HepG2 (cell line): Measurements from ENCODE around the gene GNAI2. TPM values are rescaled to one million over a fixed set of nuclear protein-coding genes. Genes with fewer than 3 reads are reported as not detected.
A peak's percentile ranks its signal among the peaks of the same experiment; 100 is the strongest.

ENCODE experiments used
- EHMT2 ChIP-seq: fragments of 200-600 bp; sonication (generic); IDR thresholded peaks from 2 replicates; pipeline ENCODE4 v1.7.0; 2017; ENCODE audit warnings: antibody characterized with exemption, low read depth, low read length, borderline replicate concordance
- HDAC6 ChIP-seq: fragments of 200-600 bp; sonication (generic); IDR thresholded peaks from 2 replicates; pipeline ENCODE4 v1.7.0; 2017; ENCODE audit warnings: mild to moderate bottlenecking, antibody characterized with exemption, low read length, low read depth
- MAFG ChIP-seq: sonication (generic); formaldehyde crosslinking; IDR thresholded peaks from 2 replicates; pipeline ENCODE4 v1.5.1; 2020; ENCODE audit warnings: mild to moderate bottlenecking, missing genetic modification reagents
- NAIF1 ChIP-seq: sonication (generic); formaldehyde crosslinking; IDR thresholded peaks from 2 replicates; pipeline ENCODE4 v1.5.0; 2020; ENCODE audit warnings: mild to moderate bottlenecking, missing genetic modification reagents, borderline replicate concordance
- PRPF4 ChIP-seq: fragments of 200-400 bp; formaldehyde crosslinking; IDR thresholded peaks from 2 replicates; pipeline ENCODE4 v1.6.1; 2016; ENCODE audit warnings: low read length, low read depth; ENCODE audit not compliant: poor library complexity, severe bottlenecking
- RBM22 ChIP-seq: fragments of 200-400 bp; formaldehyde crosslinking; optimal IDR thresholded peaks from 2 replicates; pipeline ENCODE3; 2017; ENCODE audit warnings: mild to moderate bottlenecking, low read length, moderate library complexity
- RFX1 ChIP-seq: fragments of 450-650 bp; IDR thresholded peaks from 2 replicates; pipeline ENCODE4 v1.6.1; 2017
- RFXAP ChIP-seq: sonication (generic); formaldehyde crosslinking; IDR thresholded peaks from 2 replicates; pipeline ENCODE4 v1.4.0; 2020; ENCODE audit warnings: missing genetic modification reagents, borderline replicate concordance
- SIN3A ChIP-seq: IDR thresholded peaks from 2 replicates; pipeline ENCODE4 v1.6.1; 2011; ENCODE audit warnings: low read depth, mild to moderate bottlenecking, control low read depth, low read length, borderline replicate concordance
- SIX1 ChIP-seq: sonication (generic); formaldehyde crosslinking; IDR thresholded peaks from 2 replicates; pipeline ENCODE4 v1.4.0; 2020; ENCODE audit warnings: missing genetic modification reagents, borderline replicate concordance
- TGIF2 ChIP-seq: IDR thresholded peaks from 2 replicates; pipeline ENCODE4 v1.6.1; 2016; ENCODE audit warnings: control low read depth, missing compliant biosample characterization
- XBP1 ChIP-seq: sonication (generic); formaldehyde crosslinking; IDR thresholded peaks from 2 replicates; pipeline ENCODE4 v1.5.0; 2020; ENCODE audit warnings: missing genetic modification reagents
- ZNF530 ChIP-seq: sonication (generic); formaldehyde crosslinking; IDR thresholded peaks from 2 replicates; pipeline ENCODE4 v1.5.0; 2020; ENCODE audit warnings: low read depth, mild to moderate bottlenecking, missing genetic modification reagents
- ZNF768 ChIP-seq: sonication (generic); formaldehyde crosslinking; IDR thresholded peaks from 2 replicates; pipeline ENCODE4 v1.4.0; 2020; ENCODE audit warnings: missing genetic modification reagents
- ZNF773 ChIP-seq: sonication (generic); formaldehyde crosslinking; IDR thresholded peaks from 2 replicates; pipeline ENCODE4 v1.4.0; 2020; ENCODE audit warnings: missing genetic modification reagents, borderline replicate concordance
- ZZZ3 ChIP-seq: sonication (generic); formaldehyde crosslinking; IDR thresholded peaks from 2 replicates; pipeline ENCODE4 v1.4.0; 2020; ENCODE audit warnings: missing genetic modification reagents, mild to moderate bottlenecking, borderline replicate concordance
- polyA plus RNA-seq, 8 experiments: library from polyadenylated mRNA; depleted of rRNA in 3 of 8; stranded (reverse) in 7 of 8; unstranded in 1 of 8; fragments of >200 nt; fragmentation: Illumina TruSeq in 4 of 8; extraction: Trizol in 4 of 8; gene quantifications; 2 replicates each; pipeline versions ENCODE4 v1.2.1 to v1.2.3, GENCODE V29; 2011 to 2016; ENCODE audit warnings: low read depth in 4 of 8, missing spikeins in 1 of 8, mixed read lengths in 1 of 8; ENCODE audit not compliant: insufficient read depth in 1 of 8
- total RNA-seq, 5 experiments: library from RNA; depleted of rRNA; stranded (reverse); fragments of >200 nt; fragmentation: Illumina TruSeq; extraction: Trizol; gene quantifications; 2 replicates each; pipeline ENCODE4 v1.2.3, GENCODE V29; 2016; ENCODE audit warnings: low read depth in 1 of 5
- TF ChIP-seq, protein P1 (sequence below): IDR thresholded peaks from 2 replicates; pipeline ENCODE4 v1.6.1; 2016; ENCODE audit warnings: low read depth, control low read depth
- TF ChIP-seq, protein P2 (sequence below): sonication (generic); formaldehyde crosslinking; IDR thresholded peaks from 2 replicates; pipeline ENCODE4 v1.9.0; 2021; ENCODE audit warnings: missing genetic modification reagents, mild to moderate bottlenecking, borderline replicate concordance
- TF ChIP-seq, protein P3 (sequence below): sonication (generic); formaldehyde crosslinking; IDR thresholded peaks from 2 replicates; pipeline ENCODE4 v1.8.0; 2022; ENCODE audit warnings: mild to moderate bottlenecking, missing genetic modification reagents
- TF ChIP-seq, protein P4 (sequence below): sonication (generic); formaldehyde crosslinking; IDR thresholded peaks from 2 replicates; pipeline ENCODE4 v1.8.0; 2023; ENCODE audit warnings: mild to moderate bottlenecking, missing genetic modification reagents
- TF ChIP-seq, protein P5 (sequence below): sonication (generic); formaldehyde crosslinking; IDR thresholded peaks from 2 replicates; pipeline ENCODE4 v1.5.1; 2020; ENCODE audit warnings: mild to moderate bottlenecking, missing genetic modification reagents, moderate library complexity

Gene GNAI2
- total and polyA plus RNA-seq, 2 of the 13 experiments (the other 11 are each of a cell fraction or from before 2014, with no cell fraction given) = 51.1 to 66.2 TPM

DNA sequence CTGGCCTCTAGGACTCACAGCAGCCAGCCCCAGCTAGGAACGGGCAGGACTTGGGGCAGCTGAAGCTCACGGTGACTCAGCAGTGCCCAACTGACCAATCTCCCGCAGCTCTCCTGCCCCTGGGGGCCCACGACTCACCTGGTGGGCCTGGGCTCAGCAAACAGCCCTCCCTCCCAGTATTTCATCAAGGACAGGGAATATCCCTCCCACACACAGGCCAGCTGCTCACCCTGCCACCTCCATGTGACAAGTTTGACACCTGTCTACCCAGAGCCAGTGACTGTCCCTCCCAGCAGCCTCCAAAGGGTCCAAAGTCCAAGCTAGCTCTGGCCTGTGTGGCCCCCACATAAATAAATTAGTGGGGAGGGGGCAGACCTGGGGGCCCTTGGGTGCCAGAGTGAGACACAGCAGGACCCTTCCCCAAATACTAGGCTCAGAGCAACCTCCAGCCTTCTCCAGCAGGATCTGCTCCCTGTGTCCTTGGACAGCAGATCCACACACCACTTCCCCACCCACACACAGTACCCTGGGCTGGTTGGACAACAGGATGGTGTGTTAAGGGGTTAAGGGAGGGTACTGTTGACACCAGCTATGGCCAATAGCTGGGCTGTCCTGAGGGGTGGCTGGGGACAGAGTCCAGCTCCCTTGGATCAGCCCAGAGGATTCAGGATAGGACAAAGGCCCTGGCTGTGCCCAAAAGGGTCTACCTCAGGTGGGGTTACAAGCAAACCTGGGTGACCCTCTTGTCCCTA is 40.3 kb upstream of the GNAI2 start (continued):
- TF ChIP-seq NAIF1 (CRISPR knock-in tag) (no peak), HDAC6 (no peak), ZNF768 (CRISPR knock-in tag) (peak; percentile 26; the same call in 1 of the 2 replicates), SIN3A (peak; percentile 59; the same call in 1 of the 2 replicates), ZNF530 (CRISPR knock-in tag) (no peak), XBP1 (CRISPR knock-in tag) (no peak), PRPF4 (no peak), TGIF2 (CRISPR knock-in tag) (peak; percentile 97), RFX1 (no peak), RBM22 (peak; percentile 59), ZZZ3 (peak; percentile 46; the same call in 1 of the 2 replicates), EHMT2 (no peak; the same call in 1 of the 2 replicates), MAFG (CRISPR knock-in tag) (peak; percentile 89), SIX1 (CRISPR knock-in tag) (no peak), ZNF773 (CRISPR knock-in tag) (no peak), RFXAP (no peak; the same call in 1 of the 2 replicates)
- TF ChIP-seq, protein P1, sequence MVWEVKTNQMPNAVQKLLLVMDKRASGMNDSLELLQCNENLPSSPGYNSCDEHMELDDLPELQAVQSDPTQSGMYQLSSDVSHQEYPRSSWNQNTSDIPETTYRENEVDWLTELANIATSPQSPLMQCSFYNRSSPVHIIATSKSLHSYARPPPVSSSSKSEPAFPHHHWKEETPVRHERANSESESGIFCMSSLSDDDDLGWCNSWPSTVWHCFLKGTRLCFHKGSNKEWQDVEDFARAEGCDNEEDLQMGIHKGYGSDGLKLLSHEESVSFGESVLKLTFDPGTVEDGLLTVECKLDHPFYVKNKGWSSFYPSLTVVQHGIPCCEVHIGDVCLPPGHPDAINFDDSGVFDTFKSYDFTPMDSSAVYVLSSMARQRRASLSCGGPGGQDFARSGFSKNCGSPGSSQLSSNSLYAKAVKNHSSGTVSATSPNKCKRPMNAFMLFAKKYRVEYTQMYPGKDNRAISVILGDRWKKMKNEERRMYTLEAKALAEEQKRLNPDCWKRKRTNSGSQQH (CRISPR knock-in tag) = no peak; the same call in none of the 2 replicates
- TF ChIP-seq, protein P2, sequence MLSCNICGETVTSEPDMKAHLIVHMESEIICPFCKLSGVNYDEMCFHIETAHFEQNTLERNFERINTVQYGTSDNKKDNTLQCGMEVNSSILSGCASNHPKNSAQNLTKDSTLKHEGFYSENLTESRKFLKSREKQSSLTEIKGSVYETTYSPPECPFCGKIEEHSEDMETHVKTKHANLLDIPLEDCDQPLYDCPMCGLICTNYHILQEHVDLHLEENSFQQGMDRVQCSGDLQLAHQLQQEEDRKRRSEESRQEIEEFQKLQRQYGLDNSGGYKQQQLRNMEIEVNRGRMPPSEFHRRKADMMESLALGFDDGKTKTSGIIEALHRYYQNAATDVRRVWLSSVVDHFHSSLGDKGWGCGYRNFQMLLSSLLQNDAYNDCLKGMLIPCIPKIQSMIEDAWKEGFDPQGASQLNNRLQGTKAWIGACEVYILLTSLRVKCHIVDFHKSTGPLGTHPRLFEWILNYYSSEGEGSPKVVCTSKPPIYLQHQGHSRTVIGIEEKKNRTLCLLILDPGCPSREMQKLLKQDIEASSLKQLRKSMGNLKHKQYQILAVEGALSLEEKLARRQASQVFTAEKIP (CRISPR knock-in tag) = no peak
- TF ChIP-seq, protein P3, sequence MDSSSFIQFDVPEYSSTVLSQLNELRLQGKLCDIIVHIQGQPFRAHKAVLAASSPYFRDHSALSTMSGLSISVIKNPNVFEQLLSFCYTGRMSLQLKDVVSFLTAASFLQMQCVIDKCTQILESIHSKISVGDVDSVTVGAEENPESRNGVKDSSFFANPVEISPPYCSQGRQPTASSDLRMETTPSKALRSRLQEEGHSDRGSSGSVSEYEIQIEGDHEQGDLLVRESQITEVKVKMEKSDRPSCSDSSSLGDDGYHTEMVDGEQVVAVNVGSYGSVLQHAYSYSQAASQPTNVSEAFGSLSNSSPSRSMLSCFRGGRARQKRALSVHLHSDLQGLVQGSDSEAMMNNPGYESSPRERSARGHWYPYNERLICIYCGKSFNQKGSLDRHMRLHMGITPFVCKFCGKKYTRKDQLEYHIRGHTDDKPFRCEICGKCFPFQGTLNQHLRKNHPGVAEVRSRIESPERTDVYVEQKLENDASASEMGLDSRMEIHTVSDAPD (CRISPR knock-in tag) = no peak; the same call in 1 of the 2 replicates
- TF ChIP-seq, protein P4, sequence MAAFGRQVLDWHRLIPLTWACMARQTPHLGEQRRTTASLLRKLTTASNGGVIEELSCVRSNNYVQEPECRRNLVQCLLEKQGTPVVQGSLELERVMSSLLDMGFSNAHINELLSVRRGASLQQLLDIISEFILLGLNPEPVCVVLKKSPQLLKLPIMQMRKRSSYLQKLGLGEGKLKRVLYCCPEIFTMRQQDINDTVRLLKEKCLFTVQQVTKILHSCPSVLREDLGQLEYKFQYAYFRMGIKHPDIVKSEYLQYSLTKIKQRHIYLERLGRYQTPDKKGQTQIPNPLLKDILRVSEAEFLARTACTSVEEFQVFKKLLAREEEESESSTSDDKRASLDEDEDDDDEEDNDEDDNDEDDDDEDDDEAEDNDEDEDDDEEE = peak; percentile 90; the same call in 1 of the 2 replicates
- TF ChIP-seq, protein P5, sequence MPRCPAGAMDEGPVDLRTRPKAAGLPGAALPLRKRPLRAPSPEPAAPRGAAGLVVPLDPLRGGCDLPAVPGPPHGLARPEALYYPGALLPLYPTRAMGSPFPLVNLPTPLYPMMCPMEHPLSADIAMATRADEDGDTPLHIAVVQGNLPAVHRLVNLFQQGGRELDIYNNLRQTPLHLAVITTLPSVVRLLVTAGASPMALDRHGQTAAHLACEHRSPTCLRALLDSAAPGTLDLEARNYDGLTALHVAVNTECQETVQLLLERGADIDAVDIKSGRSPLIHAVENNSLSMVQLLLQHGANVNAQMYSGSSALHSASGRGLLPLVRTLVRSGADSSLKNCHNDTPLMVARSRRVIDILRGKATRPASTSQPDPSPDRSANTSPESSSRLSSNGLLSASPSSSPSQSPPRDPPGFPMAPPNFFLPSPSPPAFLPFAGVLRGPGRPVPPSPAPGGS (CRISPR knock-in tag) = peak; percentile 89
